Measurements from ENCODE around the gene HSPB6. TPM values are rescaled to one million over a fixed set of nuclear protein-coding genes. Genes with fewer than 3 reads are reported as not detected.

The HSPB6 gene
- total RNA-seq, 1 experiment from 2014 or later = 0.37 TPM

GRCh38 chr19:35734889-35735288 is 21.9 kb downstream of the HSPB6 start:
- Histone ChIP-seq H3K79me1 (ENCODE audit: insufficient read depth, low read depth, low read length, poor library complexity, severe bottlenecking) (no peaks in the 10 kb centered on the region), H2BK15ac (ENCODE audit: low read depth, low read length) (no peak overlapping the region), H2BK12ac (ENCODE audit: insufficient read length, low read depth, low read length) (no peak overlapping the region), H3K23ac (ENCODE audit: insufficient read length, low read depth, low read length) (no peak overlapping the region), H3K79me2 (ENCODE audit: insufficient read depth, low read length) (no peaks in the 10 kb centered on the region), H2BK120ac (ENCODE audit: low read depth, low read length, poor library complexity, severe bottlenecking) (no peak overlapping the region), H3T11ph (ENCODE audit: low read length) (no peak overlapping the region), H3K18ac (ENCODE audit: insufficient read length, low read depth, low read length) (no peak overlapping the region), H4K20me1 (ENCODE audit: control insufficient read depth, insufficient read depth, insufficient read length) (no peaks in the 10 kb centered on the region), H4K8ac (replicated peaks; ENCODE audit: insufficient read length, low read depth, low read length) (no peak overlapping the region), H4K5ac (ENCODE audit: insufficient read length, low read depth, low read length) (no peak overlapping the region), H2BK5ac (ENCODE audit: insufficient read length, low read length) (no peak overlapping the region), H3K9me3 (ENCODE audit: control insufficient read depth, low read depth, low read length) (no peaks in the 10 kb centered on the region), H2AK5ac (ENCODE audit: insufficient read length, low read length) (no peak overlapping the region), H3K4me2 (ENCODE audit: insufficient read depth, insufficient read length, low read length) (no peak overlapping the region), H3K4ac (ENCODE audit: low read depth, low read length) (no peak overlapping the region), H4K91ac (ENCODE audit: insufficient read length, low read depth, low read length) (no peak overlapping the region), H3K27me3 (ENCODE audit: insufficient read depth, low read length) (no peaks in the 10 kb centered on the region), H3K4me1 (ENCODE audit: insufficient read depth, low read length) (no peaks in the 10 kb centered on the region), H3K56ac (ENCODE audit: insufficient read length, low read depth, low read length) (no peak overlapping the region), H2BK20ac (ENCODE audit: low read depth, low read length, poor library complexity, severe bottlenecking) (no peak overlapping the region), H3K27ac (ENCODE audit: insufficient read length, low read depth, low read length) (no peak overlapping the region), H3K9ac (ENCODE audit: extremely low read depth, insufficient read length, low read length) (no peak overlapping the region), H3K14ac (ENCODE audit: insufficient read depth, low read length) (no peak overlapping the region), H2AFZ (ENCODE audit: low read length) (no peak overlapping the region), H3K23me2 (ENCODE audit: insufficient read length, low read depth, low read length, poor library complexity, severe bottlenecking) (peaks cover 2% of the 10 kb centered on the region)
- DNase-seq = no peak
- H3K4me3 Mint-ChIP-seq = no peak overlapping the region
- peaks cover 48 to 72% (median 67%) of the 10 kb centered on the region in 3 experiments for H3K36me3 Mint-ChIP-seq (ENCODE audit: insufficient read depth in 1 of 3, low read depth in 3 of 3)
- no peaks in the 10 kb centered on the region for H3K9me3 Mint-ChIP-seq
- TF ChIP-seq, protein P1, sequence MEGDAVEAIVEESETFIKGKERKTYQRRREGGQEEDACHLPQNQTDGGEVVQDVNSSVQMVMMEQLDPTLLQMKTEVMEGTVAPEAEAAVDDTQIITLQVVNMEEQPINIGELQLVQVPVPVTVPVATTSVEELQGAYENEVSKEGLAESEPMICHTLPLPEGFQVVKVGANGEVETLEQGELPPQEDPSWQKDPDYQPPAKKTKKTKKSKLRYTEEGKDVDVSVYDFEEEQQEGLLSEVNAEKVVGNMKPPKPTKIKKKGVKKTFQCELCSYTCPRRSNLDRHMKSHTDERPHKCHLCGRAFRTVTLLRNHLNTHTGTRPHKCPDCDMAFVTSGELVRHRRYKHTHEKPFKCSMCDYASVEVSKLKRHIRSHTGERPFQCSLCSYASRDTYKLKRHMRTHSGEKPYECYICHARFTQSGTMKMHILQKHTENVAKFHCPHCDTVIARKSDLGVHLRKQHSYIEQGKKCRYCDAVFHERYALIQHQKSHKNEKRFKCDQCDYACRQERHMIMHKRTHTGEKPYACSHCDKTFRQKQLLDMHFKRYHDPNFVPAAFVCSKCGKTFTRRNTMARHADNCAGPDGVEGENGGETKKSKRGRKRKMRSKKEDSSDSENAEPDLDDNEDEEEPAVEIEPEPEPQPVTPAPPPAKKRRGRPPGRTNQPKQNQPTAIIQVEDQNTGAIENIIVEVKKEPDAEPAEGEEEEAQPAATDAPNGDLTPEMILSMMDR (conservative IDR thresholded peaks at IDR 0.05) = no peak
- WGBS (ENCODE audit: extremely low coverage, insufficient read length, low lambda C conversion rate) = no CpG with 5 or more reads among the region's 5 CpGs
- no peaks in the 10 kb centered on the region for H3K27me3 Mint-ChIP-seq (ENCODE audit: low read depth)
- H3K27ac Mint-ChIP-seq = peak overlapping the region in 1 of 3 experiments; percentile 32; a peak in 1 of 7 replicates
- H3K4me1 Mint-ChIP-seq = peaks cover 4 to 6% of the 10 kb centered on the region in 2 experiments; a peak in 2 of 4 replicates

Data from H9 (cell line).